NCI-H1417 (cell line): Measurements from ENCODE around the gene PFDN6.

Experiments used
- DNase-seq, 3 experiments: peaks; one replicate each; lab custom pipeline; 2025; lab: John Stamatoyannopoulos, UW

Gene PFDN6

DNA sequence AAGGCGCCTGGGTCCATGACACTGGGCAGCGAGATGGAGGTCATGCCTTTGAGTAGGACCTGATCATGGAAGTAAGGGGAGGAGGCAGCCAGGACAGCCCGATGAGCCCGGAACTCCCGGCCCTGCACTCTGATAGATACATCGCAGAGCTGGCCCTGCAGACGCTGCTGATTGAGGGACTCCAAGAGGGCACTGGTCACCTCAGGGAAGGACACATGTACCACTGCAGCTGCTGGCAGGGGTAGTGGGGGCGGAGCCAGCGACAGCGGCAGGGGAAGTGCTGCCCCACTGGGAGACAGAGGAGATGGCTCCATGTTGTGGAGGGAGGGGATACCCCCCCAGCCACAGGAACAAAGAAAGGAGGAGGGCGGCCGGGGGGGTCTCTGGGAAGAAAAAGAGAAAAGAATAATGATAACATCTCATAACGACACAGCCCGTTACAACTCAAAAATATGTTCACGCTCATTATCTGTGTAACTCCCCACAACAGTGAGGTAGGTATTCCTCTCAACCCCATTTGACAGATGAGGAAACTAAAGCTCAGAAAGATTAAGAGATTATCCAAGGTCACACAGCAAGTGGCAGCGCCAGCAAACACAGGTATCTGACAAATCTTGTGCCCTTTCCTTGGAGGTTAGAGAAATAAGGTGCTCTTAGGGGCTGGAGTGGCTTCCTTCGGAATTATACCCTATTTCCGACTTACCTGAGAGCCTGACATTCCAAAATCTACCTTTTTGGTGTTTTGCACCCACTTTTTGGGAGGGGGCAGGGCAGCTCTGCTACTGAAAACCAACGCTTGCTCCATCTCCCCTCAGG, 27.4 kb downstream of the PFDN6 start:
- peak in 1 of 3 experiments; percentile 64 for DNase-seq

DNA sequence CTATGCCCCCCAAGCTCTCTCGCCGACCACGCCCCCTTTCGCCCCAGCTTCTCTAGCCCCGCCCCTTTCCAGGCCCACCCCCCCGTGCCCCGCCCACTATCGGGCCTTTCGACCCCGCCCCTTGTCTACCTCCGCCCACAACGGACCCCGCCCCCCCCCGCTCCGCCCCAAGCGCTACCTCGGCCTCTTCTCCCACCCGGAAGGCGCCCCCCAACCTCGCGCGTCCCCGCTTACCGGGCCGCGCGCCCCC, 27.9 kb downstream of the PFDN6 start:
- peak in 1 of 3 experiments; percentile 72 for DNase-seq

DNA sequence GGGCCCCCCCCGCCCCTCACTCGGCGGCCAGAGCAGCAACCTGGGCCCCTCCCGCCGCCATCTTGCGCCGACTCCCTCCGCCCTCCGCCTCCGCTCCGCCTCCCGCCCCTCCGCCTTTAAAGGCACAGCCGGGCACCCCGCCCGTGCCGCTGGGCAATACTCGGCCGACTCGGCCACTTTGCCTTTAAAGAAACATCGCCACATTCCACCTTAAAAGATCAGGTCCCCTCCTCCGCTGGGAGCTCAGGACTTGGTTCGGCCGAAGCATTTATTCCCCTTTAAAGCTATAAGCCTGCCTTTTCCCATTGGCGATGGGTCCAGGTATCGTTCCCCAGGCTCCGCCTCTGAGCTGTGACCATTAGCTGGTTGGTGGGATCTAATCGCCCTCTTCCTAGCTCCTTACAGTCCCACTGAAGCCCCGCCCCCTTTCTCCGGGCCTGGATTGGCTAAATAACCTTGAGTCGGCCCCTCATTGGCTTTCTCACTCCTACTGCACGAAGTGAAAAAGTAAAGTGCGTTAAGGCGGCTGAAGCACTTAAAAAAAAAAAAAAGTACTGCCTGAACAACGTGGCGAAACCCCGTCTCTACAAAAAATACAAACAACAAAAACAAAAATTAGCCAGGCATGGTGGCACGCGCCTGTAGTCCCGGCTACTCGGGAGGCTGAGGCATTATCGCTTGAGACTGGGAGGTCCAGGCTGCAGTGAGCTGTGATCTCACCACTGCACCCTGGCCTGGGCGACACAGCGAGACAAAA, 28.4 kb downstream of the PFDN6 start, which contains the start of gene ZBTB22:
Gene ZBTB22, minus strand, starts transcription at position 76 of the 757 bp plus-strand sequence. CDS start 828 bp downstream, outside the sequence.
- DNase-seq = peak; percentile 97 to 99 (median 99)

- no peak for DNase-seq
Measured at GRCh38 chr6:33318426-33319073, 29.1 kb downstream of the PFDN6 start.

- DNase-seq = no peak
Measured at GRCh38 chr6:33319939-33320314, 30.5 kb downstream of the PFDN6 start.

DNA sequence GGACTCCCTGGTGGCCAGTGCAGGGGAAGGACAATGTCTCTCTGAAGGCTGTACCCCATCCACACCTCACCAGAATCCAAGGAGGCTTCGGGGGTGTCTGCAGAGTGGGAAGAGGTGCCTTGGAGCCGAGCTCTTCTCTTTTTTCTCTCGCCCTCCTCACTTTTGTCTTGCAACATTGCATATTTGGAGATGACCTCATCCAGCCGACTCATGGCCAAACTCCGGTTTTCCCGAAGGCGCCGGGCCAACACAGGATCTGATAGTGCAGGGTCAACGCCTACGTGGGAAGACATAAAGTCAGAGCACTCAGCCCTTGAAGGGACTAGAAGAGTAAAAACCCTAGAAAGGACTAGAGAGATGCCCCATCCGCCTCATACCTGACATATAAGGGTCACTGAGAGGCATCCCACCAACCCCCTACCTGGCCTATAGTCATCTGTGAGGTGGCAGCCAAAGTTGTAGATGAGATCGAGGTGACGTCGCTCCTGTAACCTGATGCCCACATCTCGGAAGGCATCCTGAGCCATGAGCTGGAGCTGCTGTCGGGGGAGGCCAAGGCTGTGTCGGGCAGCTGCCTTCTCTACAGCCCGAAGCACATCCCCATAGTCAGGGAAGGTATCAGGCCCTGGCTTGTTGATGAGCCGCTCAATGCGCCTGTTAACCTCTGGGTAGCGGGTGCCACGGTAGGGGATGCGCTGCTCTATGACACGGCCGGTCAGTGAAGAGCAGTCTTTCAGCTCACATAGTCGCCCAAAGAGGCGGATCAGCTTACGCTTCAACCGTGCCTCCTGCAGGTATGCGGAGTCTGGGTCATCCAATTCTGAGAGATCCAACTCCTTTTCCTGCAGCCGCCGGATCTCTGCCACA, 31.1 kb downstream of the PFDN6 start:
- no peak for DNase-seq

- no peak for DNase-seq
Measured at GRCh38 chr6:33321227-33321626, 31.8 kb downstream of the PFDN6 start.

DNA sequence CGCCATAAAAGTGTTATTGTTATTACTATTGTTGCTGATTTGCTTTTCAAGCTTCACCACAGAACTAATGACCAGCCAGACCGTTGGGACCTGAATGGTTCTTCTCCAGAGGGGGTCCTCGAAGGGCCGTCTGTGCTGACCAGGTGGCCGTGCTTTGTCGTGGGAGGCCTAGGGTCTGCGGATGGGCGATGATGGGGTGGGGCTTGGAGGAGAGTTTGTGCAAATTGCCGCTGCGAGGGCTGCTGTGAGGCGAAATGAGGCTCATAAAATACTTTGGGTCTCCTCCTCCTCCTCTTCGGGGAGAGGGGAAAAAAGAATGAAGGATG, 34.2 kb downstream of the PFDN6 start:
- peak in 2 of 3 experiments; percentile 89 to 94 for DNase-seq

GRCh38 chr6:33324125-33324524, 34.7 kb downstream of the PFDN6 start:
- peak in 2 of 3 experiments; percentile 36 to 82 for DNase-seq

DNA sequence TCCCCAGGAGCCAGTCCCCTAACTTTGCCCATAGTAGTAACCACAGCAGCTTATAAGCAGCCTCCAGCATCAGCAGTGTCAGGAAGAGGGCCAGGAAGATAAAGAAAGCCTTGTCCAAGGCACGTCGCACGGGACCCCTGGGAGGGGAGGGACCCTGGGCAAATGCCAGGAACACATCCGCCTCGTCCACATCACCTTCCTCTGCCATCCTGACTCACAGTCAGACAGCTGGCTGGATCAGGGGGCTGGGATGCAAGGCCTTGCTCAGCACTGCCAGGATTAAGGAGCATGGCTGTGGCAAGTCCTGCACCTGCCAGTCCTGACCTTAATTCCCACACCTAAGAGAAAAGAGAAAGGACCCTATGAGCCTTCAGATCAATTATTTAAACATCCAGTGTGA, 39.7 kb downstream of the PFDN6 start:
- DNase-seq = no peak

DNA sequence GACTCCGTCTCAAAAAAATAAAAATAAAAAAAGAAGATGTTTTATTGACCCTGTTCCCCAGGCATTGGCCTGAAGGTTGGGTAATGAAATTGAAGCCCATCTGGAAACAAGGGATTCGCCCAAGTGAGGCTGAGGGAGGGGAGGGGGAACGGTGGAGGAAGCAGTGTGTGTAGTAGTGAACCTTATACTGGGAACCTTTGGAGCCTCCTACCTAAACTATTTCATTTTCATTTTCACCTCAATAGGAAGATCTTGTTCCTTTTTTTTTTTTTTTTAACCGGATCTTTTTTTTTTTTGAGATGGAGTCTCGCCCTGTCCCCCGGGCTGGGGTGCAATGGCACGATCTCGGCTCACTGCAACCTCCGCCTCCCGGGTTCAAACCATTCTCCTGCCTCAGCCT, 41.3 kb downstream of the PFDN6 start:
- no peak for DNase-seq

- DNase-seq = no peak
Measured at GRCh38 chr6:33333666-33334065, 44.3 kb downstream of the PFDN6 start.

DNA sequence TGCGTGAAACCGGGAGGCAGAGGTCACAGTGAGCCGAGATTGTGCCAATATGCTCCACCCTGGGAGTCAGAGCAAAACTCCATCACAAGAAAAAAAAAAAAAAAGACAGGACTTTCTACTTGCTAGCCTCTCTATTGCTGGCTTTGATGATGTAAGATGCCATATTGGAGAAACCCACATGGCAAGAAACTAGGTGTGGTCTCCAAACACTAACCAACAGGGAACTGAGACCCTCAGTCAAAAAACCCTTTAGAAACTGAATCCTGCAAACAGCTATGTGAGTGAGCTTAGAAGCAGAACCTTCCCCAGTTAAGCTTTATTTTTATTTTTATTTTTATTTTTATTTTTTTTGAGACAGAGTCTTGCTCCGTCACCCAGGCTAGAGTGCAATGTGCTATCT, 46.5 kb downstream of the PFDN6 start:
- no peak for DNase-seq

DNA sequence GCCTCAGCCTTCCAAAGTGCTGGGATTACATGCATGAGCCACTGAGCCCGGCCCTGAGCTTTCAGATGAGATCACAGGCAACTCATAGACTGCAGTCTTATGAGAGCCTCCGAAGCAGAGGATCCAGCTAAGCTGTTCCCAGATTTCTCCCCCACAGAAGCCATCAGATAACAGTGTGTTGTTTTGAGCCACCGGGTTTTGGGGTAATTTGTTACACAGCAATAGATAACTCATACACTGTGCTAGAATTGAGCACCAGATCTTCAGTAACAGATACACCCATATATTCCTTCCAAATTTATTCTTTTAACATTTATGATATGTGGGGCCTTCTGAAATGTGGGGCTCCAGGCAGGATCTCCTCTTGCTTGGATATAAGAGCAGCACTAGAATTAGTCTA, 47.1 kb downstream of the PFDN6 start:
- DNase-seq = no peak

GRCh38 chr6:33339193-33339592, 49.8 kb downstream of the PFDN6 start:
- DNase-seq = no peak
